GM23338 (cell line): Measurements from ENCODE around the gene PPM1E. TPM values are rescaled to one million over a fixed set of nuclear protein-coding genes. Genes with fewer than 3 reads are reported as not detected.

Source experiments
- ATAC-seq: fragments of 200-7000 bp; cut with Tn5 transposase; 3 replicates; pipeline ENCODE4 v1.9.1; 2020
- DNase-seq: peaks from one replicate; pipeline ENCODE4 v3.0.0-alpha.2; 2015; ENCODE audit warnings: low spot score
- H2AFZ ChIP-seq: fragments of 200-600 bp; sonication (generic); 2 replicates; pipeline ENCODE4 v1.8.0; 2016; ENCODE audit warnings: antibody characterized with exemption, mild to moderate bottlenecking, moderate library complexity
- H3F3A ChIP-seq: fragments of 200-600 bp; sonication (generic); replicated peaks from 2 replicates; pipeline ENCODE4 v1.8.0; 2017; ENCODE audit warnings: antibody characterized with exemption, mixed run types, low read depth
- H3K27ac ChIP-seq: fragments of 200-600 bp; sonication (generic); 2 replicates; pipeline ENCODE4 v1.6.1; 2016; ENCODE audit warnings: low read depth
- H3K27me3 ChIP-seq: fragments of 200-600 bp; sonication (generic); 2 replicates; pipeline ENCODE4 v1.8.0; 2016; ENCODE audit warnings: mild to moderate bottlenecking, mixed run types, moderate library complexity; ENCODE audit not compliant: insufficient read depth
- H3K36me3 ChIP-seq: fragments of 200-600 bp; sonication (generic); 2 replicates; pipeline ENCODE4 v1.8.0; 2016; ENCODE audit warnings: mild to moderate bottlenecking; ENCODE audit not compliant: insufficient read depth
- H3K4me1 ChIP-seq: fragments of 200-600 bp; sonication (generic); 2 replicates; pipeline ENCODE4 v1.8.0; 2016; ENCODE audit warnings: mild to moderate bottlenecking, moderate library complexity; ENCODE audit not compliant: insufficient read depth
- H3K4me2 ChIP-seq: fragments of 200-600 bp; sonication (generic); 2 replicates; pipeline ENCODE4 v1.7.1; 2017; ENCODE audit warnings: mixed run types
- H3K4me3 ChIP-seq: fragments of 200-600 bp; sonication (generic); 2 replicates; pipeline ENCODE4 v1.6.1; 2016; ENCODE audit warnings: mixed run types
- H3K79me2 ChIP-seq: fragments of 200-600 bp; sonication (generic); replicated peaks from 2 replicates; pipeline ENCODE4 v1.8.0; 2017; ENCODE audit warnings: mild to moderate bottlenecking; ENCODE audit not compliant: insufficient read depth
- H3K9me2 ChIP-seq: fragments of 200-600 bp; sonication (generic); 2 replicates; pipeline ENCODE4 v1.8.0; 2017; ENCODE audit not compliant: insufficient read depth
- H4K20me1 ChIP-seq: fragments of 200-600 bp; sonication (generic); replicated peaks from 2 replicates; pipeline ENCODE4 v1.8.0; 2017; ENCODE audit warnings: mild to moderate bottlenecking; ENCODE audit not compliant: insufficient read depth
- H3K27ac Mint-ChIP-seq: 2 replicates; pipeline ENCODE4 v1.8.0; 2020; ENCODE audit warnings: inconsistent platforms, mild to moderate bottlenecking, moderate library complexity, mixed read lengths
- H3K27me3 Mint-ChIP-seq: 3 replicates; pipeline ENCODE4 v1.8.0; 2022; ENCODE audit warnings: low read depth, mild to moderate bottlenecking, moderate library complexity, mixed read lengths, inconsistent platforms; ENCODE audit not compliant: insufficient read depth, poor library complexity
- H3K36me3 Mint-ChIP-seq: 3 replicates; pipeline ENCODE4 v1.8.0; 2021; ENCODE audit warnings: low read depth, mild to moderate bottlenecking, inconsistent platforms, moderate library complexity, mixed read lengths
- H3K4me1 Mint-ChIP-seq: 3 replicates; pipeline ENCODE4 v1.8.0; 2020; ENCODE audit warnings: mild to moderate bottlenecking, inconsistent platforms, mixed read lengths
- H3K4me3 Mint-ChIP-seq: 3 replicates; pipeline ENCODE4 v1.8.0; 2021; ENCODE audit warnings: moderate library complexity, mild to moderate bottlenecking, inconsistent platforms, mixed read lengths
- H3K9me3 Mint-ChIP-seq: 3 replicates; pipeline ENCODE4 v1.8.0; 2020; ENCODE audit warnings: moderate library complexity, mild to moderate bottlenecking, inconsistent platforms, mixed read lengths
- CREB1 ChIP-seq: fragments of 250-450 bp; sonication (Bioruptor Pico); IDR thresholded peaks from 2 replicates; pipeline ENCODE4 v1.5.0; 2020; ENCODE audit warnings: low read depth, mild to moderate bottlenecking, moderate library complexity
- EZH2 ChIP-seq: fragments of 200-600 bp; sonication (generic); IDR thresholded peaks from one replicate; pipeline ENCODE4 v1.8.0; 2017; ENCODE audit warnings: antibody characterized with exemption, mild to moderate bottlenecking, low read depth; ENCODE audit not compliant: unreplicated experiment
- EZH2phosphoT487 ChIP-seq: fragments of 200-600 bp; sonication (generic); IDR thresholded peaks from one replicate; pipeline ENCODE4 v1.8.1; 2018; ENCODE audit warnings: antibody characterized with exemption; ENCODE audit not compliant: unreplicated experiment
- JUNB ChIP-seq: IDR thresholded peaks from one replicate; pipeline ENCODE4 v1.6.1; 2016; ENCODE audit warnings: antibody characterized with exemption; ENCODE audit not compliant: unreplicated experiment
- POLR2AphosphoS5 ChIP-seq: IDR thresholded peaks from 2 replicates; pipeline ENCODE4 v1.6.1; 2016; ENCODE audit warnings: antibody characterized with exemption, low read depth
- STAT1 ChIP-seq: IDR thresholded peaks from one replicate; pipeline ENCODE4 v1.6.1; 2016; ENCODE audit warnings: antibody characterized with exemption; ENCODE audit not compliant: unreplicated experiment
- ZNF114 ChIP-seq: fragments of 250-450 bp; sonication (Bioruptor Pico); IDR thresholded peaks from 2 replicates; pipeline ENCODE4 v1.5.0; 2020; ENCODE audit warnings: mild to moderate bottlenecking, moderate library complexity
- ZNF331 ChIP-seq: fragments of 250-450 bp; sonication (Bioruptor Pico); IDR thresholded peaks from 2 replicates; pipeline ENCODE4 v1.5.0; 2020; ENCODE audit warnings: low read depth, mild to moderate bottlenecking, moderate library complexity
- polyA plus RNA-seq: library from polyadenylated mRNA; unstranded; fragments of >200 nt; fragmentation: Nextera tagmentation; extraction: Ambion mirVana; gene quantifications from 2 replicates; pipeline ENCODE4 v1.2.1, GENCODE V29; 2016
- total RNA-seq: library from RNA; depleted of rRNA; stranded (reverse); fragments of >200 nt; shearing (Covaris generic); gene quantifications from 2 replicates; pipeline ENCODE4 v1.2.3, GENCODE V29; 2014
- TF ChIP-seq, protein P1 (sequence below), 2 experiments: fragments of 200-600 bp in 1 of 2; sonication (generic) in 1 of 2; conservative IDR thresholded peaks; 2 replicates each; pipeline versions ENCODE4 v1.5.1 to v1.6.1; 2016 to 2017; ENCODE audit warnings: antibody characterized with exemption in 2 of 2, low read depth in 2 of 2, mild to moderate bottlenecking in 2 of 2, moderate library complexity in 1 of 2
- TF ChIP-seq, protein P2 (sequence below): IDR thresholded peaks from one replicate; pipeline ENCODE4 v1.6.1; 2018; ENCODE audit warnings: antibody characterized with exemption; ENCODE audit not compliant: unreplicated experiment
- TF ChIP-seq, protein P3 (sequence below): IDR thresholded peaks from 2 replicates; pipeline ENCODE4 v1.6.1; 2016; ENCODE audit warnings: antibody characterized with exemption

Gene PPM1E
- total and polyA plus RNA-seq, 2 experiments from 2014 or later, result 2.1 to 13.8 TPM

DNA sequence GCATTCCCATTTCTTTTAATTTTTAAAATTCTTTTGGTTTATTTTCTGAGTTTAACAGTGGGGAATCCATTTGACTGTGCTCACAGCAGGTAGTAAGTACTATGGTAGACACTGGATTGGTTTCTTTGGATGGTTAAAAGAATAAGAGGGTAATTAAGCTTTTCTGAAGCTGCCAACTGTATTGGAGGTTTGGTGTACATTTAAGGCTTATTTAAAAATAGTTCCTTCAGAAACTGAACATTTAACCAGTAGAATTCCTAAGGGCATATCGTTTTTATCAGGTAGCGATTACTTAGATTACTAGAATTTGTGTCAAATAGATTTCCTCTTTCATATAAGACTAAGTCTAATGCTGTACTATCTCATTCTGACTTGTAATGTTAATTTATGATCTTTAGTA, 162.4 kb downstream of the PPM1E start:
- Histone ChIP-seq H3K4me1 (peaks cover 22% of the 10 kb centered on the region), H3K4me2 (peak overlapping the region; percentile 29; the same call in 1 of the 2 replicates), H3K27me3 (no peaks in the 10 kb centered on the region), H3F3A (no peaks in the 10 kb centered on the region), H3K79me2 (no peaks in the 10 kb centered on the region), H4K20me1 (no peaks in the 10 kb centered on the region), H3K36me3 (no peaks in the 10 kb centered on the region), H2AFZ (no peak overlapping the region), H3K27ac (no peak overlapping the region), H3K4me3 (no peak overlapping the region), H3K9me2 (no peaks in the 10 kb centered on the region)
- Mint-ChIP-seq H3K27me3 (no peaks in the 10 kb centered on the region), H3K4me1 (peaks cover 19% of the 10 kb centered on the region), H3K36me3 (peaks cover 5% of the 10 kb centered on the region; the same call in 2 of the 3 replicates), H3K9me3 (peaks cover 4% of the 10 kb centered on the region; the same call in 2 of the 3 replicates), H3K4me3 (no peak overlapping the region), H3K27ac (no peak overlapping the region)
- ATAC-seq (peak; percentile 57), DNase-seq (peak; percentile 30)
- TF ChIP-seq, protein P1, sequence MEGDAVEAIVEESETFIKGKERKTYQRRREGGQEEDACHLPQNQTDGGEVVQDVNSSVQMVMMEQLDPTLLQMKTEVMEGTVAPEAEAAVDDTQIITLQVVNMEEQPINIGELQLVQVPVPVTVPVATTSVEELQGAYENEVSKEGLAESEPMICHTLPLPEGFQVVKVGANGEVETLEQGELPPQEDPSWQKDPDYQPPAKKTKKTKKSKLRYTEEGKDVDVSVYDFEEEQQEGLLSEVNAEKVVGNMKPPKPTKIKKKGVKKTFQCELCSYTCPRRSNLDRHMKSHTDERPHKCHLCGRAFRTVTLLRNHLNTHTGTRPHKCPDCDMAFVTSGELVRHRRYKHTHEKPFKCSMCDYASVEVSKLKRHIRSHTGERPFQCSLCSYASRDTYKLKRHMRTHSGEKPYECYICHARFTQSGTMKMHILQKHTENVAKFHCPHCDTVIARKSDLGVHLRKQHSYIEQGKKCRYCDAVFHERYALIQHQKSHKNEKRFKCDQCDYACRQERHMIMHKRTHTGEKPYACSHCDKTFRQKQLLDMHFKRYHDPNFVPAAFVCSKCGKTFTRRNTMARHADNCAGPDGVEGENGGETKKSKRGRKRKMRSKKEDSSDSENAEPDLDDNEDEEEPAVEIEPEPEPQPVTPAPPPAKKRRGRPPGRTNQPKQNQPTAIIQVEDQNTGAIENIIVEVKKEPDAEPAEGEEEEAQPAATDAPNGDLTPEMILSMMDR (conservative IDR thresholded peaks at IDR 0.05; ENCODE audit: low read depth in 2 of 2), result no peak
- TF ChIP-seq, protein P2, sequence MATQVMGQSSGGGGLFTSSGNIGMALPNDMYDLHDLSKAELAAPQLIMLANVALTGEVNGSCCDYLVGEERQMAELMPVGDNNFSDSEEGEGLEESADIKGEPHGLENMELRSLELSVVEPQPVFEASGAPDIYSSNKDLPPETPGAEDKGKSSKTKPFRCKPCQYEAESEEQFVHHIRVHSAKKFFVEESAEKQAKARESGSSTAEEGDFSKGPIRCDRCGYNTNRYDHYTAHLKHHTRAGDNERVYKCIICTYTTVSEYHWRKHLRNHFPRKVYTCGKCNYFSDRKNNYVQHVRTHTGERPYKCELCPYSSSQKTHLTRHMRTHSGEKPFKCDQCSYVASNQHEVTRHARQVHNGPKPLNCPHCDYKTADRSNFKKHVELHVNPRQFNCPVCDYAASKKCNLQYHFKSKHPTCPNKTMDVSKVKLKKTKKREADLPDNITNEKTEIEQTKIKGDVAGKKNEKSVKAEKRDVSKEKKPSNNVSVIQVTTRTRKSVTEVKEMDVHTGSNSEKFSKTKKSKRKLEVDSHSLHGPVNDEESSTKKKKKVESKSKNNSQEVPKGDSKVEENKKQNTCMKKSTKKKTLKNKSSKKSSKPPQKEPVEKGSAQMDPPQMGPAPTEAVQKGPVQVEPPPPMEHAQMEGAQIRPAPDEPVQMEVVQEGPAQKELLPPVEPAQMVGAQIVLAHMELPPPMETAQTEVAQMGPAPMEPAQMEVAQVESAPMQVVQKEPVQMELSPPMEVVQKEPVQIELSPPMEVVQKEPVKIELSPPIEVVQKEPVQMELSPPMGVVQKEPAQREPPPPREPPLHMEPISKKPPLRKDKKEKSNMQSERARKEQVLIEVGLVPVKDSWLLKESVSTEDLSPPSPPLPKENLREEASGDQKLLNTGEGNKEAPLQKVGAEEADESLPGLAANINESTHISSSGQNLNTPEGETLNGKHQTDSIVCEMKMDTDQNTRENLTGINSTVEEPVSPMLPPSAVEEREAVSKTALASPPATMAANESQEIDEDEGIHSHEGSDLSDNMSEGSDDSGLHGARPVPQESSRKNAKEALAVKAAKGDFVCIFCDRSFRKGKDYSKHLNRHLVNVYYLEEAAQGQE, result no peak
- TF ChIP-seq POLR2AphosphoS5, result no peak

DNA sequence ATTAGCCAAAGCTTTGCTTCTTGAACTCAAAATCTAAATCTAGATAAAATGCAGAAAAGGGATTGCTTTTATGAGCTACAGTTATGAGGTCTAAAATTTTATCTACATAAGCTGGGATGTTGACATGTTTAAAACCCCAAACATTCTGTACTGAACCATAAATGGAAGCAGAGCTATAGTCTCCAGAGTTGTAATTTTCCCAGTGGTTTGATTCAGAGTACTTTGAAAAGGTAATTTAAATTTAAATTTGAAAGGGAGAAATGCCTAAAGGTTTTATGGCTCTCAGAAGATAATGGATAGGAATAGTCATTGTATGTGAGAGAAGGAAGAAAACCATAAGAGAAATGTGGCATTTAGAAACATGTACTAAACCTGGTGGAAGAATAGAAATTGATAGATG, 163.2 kb downstream of the PPM1E start:
- Histone ChIP-seq H3K4me2 (0 out of 2 replicates have a peak overlapping the region, but pooled peaks have one; percentile 4), H3K4me3 (no peak overlapping the region), H3K27ac (no peak overlapping the region), H3K4me1 (peaks cover 22% of the 10 kb centered on the region), H3K36me3 (no peaks in the 10 kb centered on the region), H3F3A (no peaks in the 10 kb centered on the region), H3K9me2 (no peaks in the 10 kb centered on the region), H3K79me2 (no peaks in the 10 kb centered on the region), H2AFZ (no peak overlapping the region), H3K27me3 (no peaks in the 10 kb centered on the region), H4K20me1 (no peaks in the 10 kb centered on the region)
- Mint-ChIP-seq H3K27me3 (no peaks in the 10 kb centered on the region), H3K27ac (no peak overlapping the region), H3K4me3 (no peak overlapping the region), H3K4me1 (peaks cover 19% of the 10 kb centered on the region), H3K36me3 (peaks cover 4% of the 10 kb centered on the region; the same call in 2 of the 3 replicates), H3K9me3 (peaks cover 3% of the 10 kb centered on the region; the same call in 1 of the 3 replicates)
- DNase-seq (no peak), ATAC-seq (no peak)
- no peak for TF ChIP-seq ZNF114 (CRISPR knock-in tag)
- TF ChIP-seq EZH2phosphoT487, result no peak
- TF ChIP-seq CREB1 (CRISPR knock-in tag), result no peak
- TF ChIP-seq, protein P3, sequence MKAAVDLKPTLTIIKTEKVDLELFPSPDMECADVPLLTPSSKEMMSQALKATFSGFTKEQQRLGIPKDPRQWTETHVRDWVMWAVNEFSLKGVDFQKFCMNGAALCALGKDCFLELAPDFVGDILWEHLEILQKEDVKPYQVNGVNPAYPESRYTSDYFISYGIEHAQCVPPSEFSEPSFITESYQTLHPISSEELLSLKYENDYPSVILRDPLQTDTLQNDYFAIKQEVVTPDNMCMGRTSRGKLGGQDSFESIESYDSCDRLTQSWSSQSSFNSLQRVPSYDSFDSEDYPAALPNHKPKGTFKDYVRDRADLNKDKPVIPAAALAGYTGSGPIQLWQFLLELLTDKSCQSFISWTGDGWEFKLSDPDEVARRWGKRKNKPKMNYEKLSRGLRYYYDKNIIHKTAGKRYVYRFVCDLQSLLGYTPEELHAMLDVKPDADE, result no peak
- TF ChIP-seq JUNB, result no peak
- TF ChIP-seq POLR2AphosphoS5, result no peak
- TF ChIP-seq, protein P1 (conservative IDR thresholded peaks at IDR 0.05; ENCODE audit: low read depth in 2 of 2), result no peak
- TF ChIP-seq STAT1, result no peak
- no peak for TF ChIP-seq EZH2
- no peak for TF ChIP-seq ZNF331 (CRISPR knock-in tag)
